Measurements from ENCODE around the gene SYNGR2. TPM values are rescaled to one million over a fixed set of nuclear protein-coding genes. Genes with fewer than 3 reads are reported as not detected.

Gene SYNGR2
- total RNA-seq, 1 experiment from 2014 or later: 169 TPM

GRCh38 chr17:78122931-78123249 lies 45.5 kb upstream of the SYNGR2 start:
- no peaks in the 10 kb centered on the region for H3K27me3 Mint-ChIP-seq (ENCODE audit: insufficient read depth, unreplicated experiment)
- DNase-seq: no peak
- Histone ChIP-seq H3K27me3 (replicated peaks; ENCODE audit: control insufficient read depth, insufficient read depth, low read length) (no peaks in the 10 kb centered on the region), H3K36me3 (ENCODE audit: control insufficient read depth, insufficient read depth, low read length) (peaks cover 5% of the 10 kb centered on the region; the same call in 1 of the 2 replicates), H3K4me1 (peaks cover 14% of the 10 kb centered on the region), H3K9me3 (no peaks in the 10 kb centered on the region), H3K4me3 (ENCODE audit: low read depth, low read length) (no peak overlapping the region)
- no peak for TF ChIP-seq CTCF (IDR thresholded peaks at IDR 0.05; ENCODE audit: insufficient read depth in 1 of 2, low read depth in 1 of 2, low read length in 1 of 2, severe bottlenecking in 1 of 2, unreplicated experiment in 1 of 2)
- H3K4me1 Mint-ChIP-seq (ENCODE audit: low read depth, unreplicated experiment): no peaks in the 10 kb centered on the region
- CTCF ChIA-PET: no interaction called here
- no peak overlapping the region for H3K4me3 Mint-ChIP-seq (ENCODE audit: unreplicated experiment)
- peaks cover 22% of the 10 kb centered on the region for H3K36me3 Mint-ChIP-seq (ENCODE audit: insufficient read depth, unreplicated experiment)
- BruUV-seq (replicated peaks): no TSS peak
- H3K9me3 Mint-ChIP-seq (ENCODE audit: unreplicated experiment): no peaks in the 10 kb centered on the region
- intact Hi-C loops (cut with micrococcal nuclease; ENCODE audit: unreplicated experiment): no loop called here
- H3K27ac Mint-ChIP-seq (ENCODE audit: unreplicated experiment): no peak overlapping the region
- POLR2A ChIA-PET: no interaction called here

- H3K27ac Mint-ChIP-seq (ENCODE audit: unreplicated experiment): no peak overlapping the region
- no peak overlapping the region for H3K4me3 ChIP-seq (ENCODE audit: low read depth, low read length)
- H3K27me3 ChIP-seq (replicated peaks; ENCODE audit: control insufficient read depth, insufficient read depth, low read length): no peaks in the 10 kb centered on the region
- no peaks in the 10 kb centered on the region for H3K9me3 Mint-ChIP-seq (ENCODE audit: unreplicated experiment)
- no peak for DNase-seq
- ChIA-PET POLR2A (no interaction called here), CTCF (no interaction called here)
- no peak for TF ChIP-seq CTCF (IDR thresholded peaks at IDR 0.05; ENCODE audit: insufficient read depth in 1 of 2, low read depth in 1 of 2, low read length in 1 of 2, severe bottlenecking in 1 of 2, unreplicated experiment in 1 of 2)
- H3K4me1 Mint-ChIP-seq (ENCODE audit: low read depth, unreplicated experiment): no peaks in the 10 kb centered on the region
- H3K36me3 ChIP-seq (ENCODE audit: control insufficient read depth, insufficient read depth, low read length): peaks cover 5% of the 10 kb centered on the region; the same call in 1 of the 2 replicates
- H3K36me3 Mint-ChIP-seq (ENCODE audit: insufficient read depth, unreplicated experiment): peaks cover 22% of the 10 kb centered on the region
- no peak overlapping the region for H3K4me3 Mint-ChIP-seq (ENCODE audit: unreplicated experiment)
- no peaks in the 10 kb centered on the region for H3K9me3 ChIP-seq
- peaks cover 14% of the 10 kb centered on the region for H3K4me1 ChIP-seq
- intact Hi-C loops (cut with micrococcal nuclease; ENCODE audit: unreplicated experiment): no loop called here
- no peaks in the 10 kb centered on the region for H3K27me3 Mint-ChIP-seq (ENCODE audit: insufficient read depth, unreplicated experiment)
- BruUV-seq (replicated peaks): no TSS peak
These were observed 45.0 kb upstream of the SYNGR2 start for GRCh38 chr17:78123258-78123929.

- H3K36me3 ChIP-seq (ENCODE audit: control insufficient read depth, insufficient read depth, low read length): peaks cover 3% of the 10 kb centered on the region; the same call in 1 of the 2 replicates
- BruUV-seq (replicated peaks): no TSS peak
- no peaks in the 10 kb centered on the region for H3K27me3 Mint-ChIP-seq (ENCODE audit: insufficient read depth, unreplicated experiment)
These were observed 44.1 kb upstream of the SYNGR2 start for GRCh38 chr17:78124081-78124835.

More at GRCh38 chr17:78124081-78124835, 44.1 kb upstream of the SYNGR2 start:
- Mint-ChIP-seq H3K27ac (ENCODE audit: unreplicated experiment) (no peak overlapping the region), H3K9me3 (ENCODE audit: unreplicated experiment) (no peaks in the 10 kb centered on the region), H3K4me1 (ENCODE audit: low read depth, unreplicated experiment) (peaks cover 3% of the 10 kb centered on the region), H3K36me3 (ENCODE audit: insufficient read depth, unreplicated experiment) (peaks cover 30% of the 10 kb centered on the region), H3K4me3 (ENCODE audit: unreplicated experiment) (no peak overlapping the region)
- DNase-seq: no peak
- Histone ChIP-seq H3K4me3 (ENCODE audit: low read depth, low read length) (no peak overlapping the region), H3K27me3 (replicated peaks; ENCODE audit: control insufficient read depth, insufficient read depth, low read length) (no peaks in the 10 kb centered on the region), H3K4me1 (peaks cover 15% of the 10 kb centered on the region), H3K9me3 (no peaks in the 10 kb centered on the region)
- ChIA-PET CTCF (no interaction called here), POLR2A (no interaction called here)
- intact Hi-C loops (cut with micrococcal nuclease; ENCODE audit: unreplicated experiment): no loop called here
- TF ChIP-seq CTCF (IDR thresholded peaks at IDR 0.05; ENCODE audit: insufficient read depth in 1 of 2, low read depth in 1 of 2, low read length in 1 of 2, severe bottlenecking in 1 of 2, unreplicated experiment in 1 of 2): no peak
